ENCODE measurements around the gene PACRG. TPM values are rescaled to one million over a fixed set of nuclear protein-coding genes. Genes with fewer than 3 reads are reported as not detected.

PACRG gene
- total and polyA plus RNA-seq, 2 of the 4 experiments (the other 2 are of a cell fraction), result not detected

DNA sequence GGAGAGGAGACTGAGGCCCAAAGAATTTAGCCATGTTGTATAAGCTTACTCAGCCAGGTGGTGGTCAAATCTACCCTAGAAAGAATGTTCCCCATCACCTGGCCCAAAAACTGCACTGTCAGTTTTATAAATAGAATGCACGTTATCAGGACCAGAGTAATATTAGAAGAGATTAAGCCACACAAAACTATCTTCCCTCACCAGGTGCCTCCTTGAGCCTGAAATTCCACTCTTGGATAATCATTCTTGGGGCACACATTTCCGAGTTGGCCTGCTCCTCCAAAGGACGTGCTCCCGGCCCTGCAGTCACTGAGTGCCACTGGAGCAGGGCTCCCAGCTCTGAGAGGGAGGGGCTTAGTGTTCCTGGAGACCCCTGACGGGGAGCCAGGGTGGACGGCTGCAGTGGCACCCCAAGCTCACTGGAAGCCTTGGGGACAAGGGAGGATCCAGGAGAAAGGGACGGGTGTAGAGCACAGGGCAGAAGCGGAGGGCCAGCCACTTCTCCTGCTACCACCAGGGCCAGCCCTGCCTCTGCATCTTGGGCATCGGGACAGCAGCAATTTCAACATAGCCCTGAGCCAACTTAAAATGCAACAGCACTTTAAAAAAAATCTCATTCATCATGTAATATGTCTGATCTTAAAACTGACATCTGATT, 525.9 kb downstream of the PACRG start:
- in situ Hi-C loops (cut with MboI; ENCODE audit: low sequenced_read_pairs), result no loop called here
- Histone ChIP-seq H3K18ac (ENCODE audit: low read depth, low read length) (no peak overlapping the region), H4K91ac (ENCODE audit: insufficient read depth, low read depth, low read length) (no peak overlapping the region), H3K4me3 (ENCODE audit: insufficient read depth, low read depth, low read length) (no peak overlapping the region), H4K8ac (ENCODE audit: low read depth in 2 of 2, low read length in 2 of 2) (no peak overlapping the region), H3K4me1 (ENCODE audit: control insufficient read depth, insufficient read depth, low read length) (no peaks in the 10 kb centered on the region), H2BK120ac (ENCODE audit: low read depth, low read length) (no peak overlapping the region), H2AK9ac (replicated peaks; ENCODE audit: low read depth, low read length, poor library complexity) (no peak overlapping the region), H3K14ac (replicated peaks; ENCODE audit: low read depth, low read length) (no peak overlapping the region), H3K79me1 (ENCODE audit: low read depth in 1 of 2, low read length in 2 of 2) (no peaks in the 10 kb centered on the region), H3K9ac (ENCODE audit: low read depth, low read length) (no peak overlapping the region), H3K9me1 (ENCODE audit: insufficient read depth, low read length) (no peaks in the 10 kb centered on the region), H2AK5ac (ENCODE audit: low read depth, low read length) (no peak overlapping the region), H4K5ac (ENCODE audit: low read depth, low read length) (no peak overlapping the region), H3K56ac (ENCODE audit: extremely low read depth, insufficient read depth, low read length) (no peak overlapping the region), H3K4ac (ENCODE audit: low read depth, low read length) (no peak overlapping the region), H3K23ac (ENCODE audit: low read depth, low read length) (no peak overlapping the region), H3K9me3 (ENCODE audit: control insufficient read depth, insufficient read depth, low read length) (peaks cover 22% of the 10 kb centered on the region), H2BK20ac (ENCODE audit: low read depth, low read length) (no peak overlapping the region), H3K27me3 (ENCODE audit: control insufficient read depth, insufficient read depth, low read length) (no peaks in the 10 kb centered on the region), H2BK5ac (ENCODE audit: low read depth, low read length, poor library complexity, severe bottlenecking) (no peak overlapping the region), H3K27ac (ENCODE audit: insufficient read depth, low read length) (no peak overlapping the region), H3K4me2 (ENCODE audit: low read depth, low read length) (no peak overlapping the region), H4K20me1 (ENCODE audit: insufficient read depth, low read length) (no peaks in the 10 kb centered on the region), H2BK15ac (ENCODE audit: low read depth, low read length) (no peak overlapping the region), H3K36me3 (ENCODE audit: control insufficient read depth, insufficient read depth, low read length) (no peaks in the 10 kb centered on the region), H2AFZ (replicated peaks; ENCODE audit: low read length, poor library complexity) (no peak overlapping the region)
- 60% methylated on average over 1 of the region's 9 CpGs; no CpG with 5 or more reads in 1 of the 2 experiments for WGBS, 2 experiments (ENCODE audit: extremely low coverage in 2 of 2, insufficient read length in 1 of 2)
- BruUV-seq (replicated peaks), result no TSS peak
- dilution Hi-C loops (cut with HindIII; ENCODE audit: low sequenced_read_pairs, unreplicated experiment), result no loop called here
- intact Hi-C loops (cut with micrococcal nuclease), result no loop called here
- POLR2A ChIA-PET (ENCODE audit: unreplicated experiment), result interaction anchor here (0.6 kb wide), 1 partner anchor 350 kb away, joined by 7 read pairs; no protein-coding TSS in a partner anchor
- DNase-seq (no peak), ATAC-seq (ENCODE audit: low read depth) (no peak)
- CTCF ChIA-PET, result no interaction called here
- TF ChIP-seq, protein P1, sequence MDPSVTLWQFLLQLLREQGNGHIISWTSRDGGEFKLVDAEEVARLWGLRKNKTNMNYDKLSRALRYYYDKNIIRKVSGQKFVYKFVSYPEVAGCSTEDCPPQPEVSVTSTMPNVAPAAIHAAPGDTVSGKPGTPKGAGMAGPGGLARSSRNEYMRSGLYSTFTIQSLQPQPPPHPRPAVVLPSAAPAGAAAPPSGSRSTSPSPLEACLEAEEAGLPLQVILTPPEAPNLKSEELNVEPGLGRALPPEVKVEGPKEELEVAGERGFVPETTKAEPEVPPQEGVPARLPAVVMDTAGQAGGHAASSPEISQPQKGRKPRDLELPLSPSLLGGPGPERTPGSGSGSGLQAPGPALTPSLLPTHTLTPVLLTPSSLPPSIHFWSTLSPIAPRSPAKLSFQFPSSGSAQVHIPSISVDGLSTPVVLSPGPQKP (IDR thresholded peaks at IDR 0.05; ENCODE audit: borderline replicate concordance, low read depth, low read length), result no peak
- no peak for TF ChIP-seq POLR2A (IDR thresholded peaks at IDR 0.05; ENCODE audit: low read depth, low read length)
- no peak for TF ChIP-seq FOS (IDR thresholded peaks at IDR 0.05; ENCODE audit: low read depth, low read length)
- TF ChIP-seq BHLHE40 (IDR thresholded peaks at IDR 0.05; ENCODE audit: low read depth, low read length), result no peak
- TF ChIP-seq CTCF (conservative IDR thresholded peaks at IDR 0.05; ENCODE audit: low read depth, low read length), result no peak
- TF ChIP-seq RAD21 (IDR thresholded peaks at IDR 0.05; ENCODE audit: low read length), result no peak
- no peak for TF ChIP-seq CEBPB (IDR thresholded peaks at IDR 0.05; ENCODE audit: low read depth, low read length)
- no peak for TF ChIP-seq SMC3 (IDR thresholded peaks at IDR 0.05; ENCODE audit: low read depth, low read length)
- TF ChIP-seq USF2 (IDR thresholded peaks at IDR 0.05; ENCODE audit: low read depth, low read length), result no peak
